ENCODE results near the gene RIC3. TPM values are rescaled to one million over a fixed set of nuclear protein-coding genes. Genes with fewer than 3 reads are reported as not detected.

RIC3 gene
- total RNA-seq, 2 donors from 2014 or later, result 1.4 to 3.3 TPM

GRCh38 chr11:8110396-8110795, 58.4 kb downstream of the RIC3 start:
- peak; percentile 30 for ATAC-seq
- intact Hi-C loops (cut with DNase I, micrococcal nuclease), result no loop called here
- no peak for DNase-seq

GRCh38 chr11:8109675-8110074, 59.1 kb downstream of the RIC3 start:
- intact Hi-C loops (cut with DNase I, micrococcal nuclease), result no loop called here
- DNase-seq (no peak), ATAC-seq (no peak)

GRCh38 chr11:8108421-8108820, 60.4 kb downstream of the RIC3 start:
- DNase-seq (no peak), ATAC-seq (no peak)

GRCh38 chr11:8107642-8108041, 61.2 kb downstream of the RIC3 start:
- DNase-seq (no peak), ATAC-seq (no peak)
- intact Hi-C loops (cut with DNase I, micrococcal nuclease), result no loop called here

More at GRCh38 chr11:8108421-8108820, 60.4 kb downstream of the RIC3 start:
- intact Hi-C loops (cut with DNase I, micrococcal nuclease), result no loop called here

GRCh38 chr11:8106679-8107078, 62.1 kb downstream of the RIC3 start:
- no peak for ATAC-seq
- no peak for DNase-seq
- intact Hi-C loops (cut with DNase I, micrococcal nuclease), result no loop called here

- ATAC-seq, result no peak
- DNase-seq, result no peak
- intact Hi-C loops (cut with DNase I, micrococcal nuclease), result no loop called here
Observed at GRCh38 chr11:8105666-8106065, 63.2 kb downstream of the RIC3 start.

- no peak for ATAC-seq
- DNase-seq, result no peak
- intact Hi-C loops (cut with DNase I, micrococcal nuclease), result no loop called here
Observed at GRCh38 chr11:8105133-8105532, 63.7 kb downstream of the RIC3 start.

- ATAC-seq, result no peak
- intact Hi-C loops (cut with DNase I, micrococcal nuclease), result no loop called here
Observed at GRCh38 chr11:8103909-8104308, 64.9 kb downstream of the RIC3 start.

GRCh38 chr11:8102965-8103364, 65.9 kb downstream of the RIC3 start:
- no peak for DNase-seq
- intact Hi-C loops (cut with DNase I, micrococcal nuclease), result no loop called here
- no peak for ATAC-seq

More at GRCh38 chr11:8103909-8104308, 64.9 kb downstream of the RIC3 start:
- DNase-seq, result no peak

GRCh38 chr11:8102296-8102915, 66.4 kb downstream of the RIC3 start:
- DNase-seq (no peak), ATAC-seq (no peak)
- intact Hi-C loops (cut with DNase I, micrococcal nuclease), result no loop called here

- intact Hi-C loops (cut with DNase I, micrococcal nuclease), result no loop called here
- ATAC-seq (no peak), DNase-seq (no peak)
Observed at GRCh38 chr11:8101421-8101820, 67.4 kb downstream of the RIC3 start.

- DNase-seq, result no peak
- intact Hi-C loops (cut with DNase I, micrococcal nuclease), result no loop called here
- ATAC-seq, result no peak
Observed at GRCh38 chr11:8100605-8101004, 68.2 kb downstream of the RIC3 start.

GRCh38 chr11:8100158-8100557, 68.7 kb downstream of the RIC3 start:
- intact Hi-C loops (cut with DNase I, micrococcal nuclease), result no loop called here
- no peak for DNase-seq
- ATAC-seq, result no peak

GRCh38 chr11:8099291-8099899, 69.4 kb downstream of the RIC3 start:
- ATAC-seq (peak; percentile 80), DNase-seq (peak in 1 of 2 donors; percentile 83)
- intact Hi-C loops (cut with DNase I, micrococcal nuclease), result loop anchor here in 1 of 2 donors (5.0 to 10.0 kb wide), 2 partner anchors 65 to 92 kb away; no protein-coding TSS in a partner anchor

GRCh38 chr11:8098879-8099278, 69.9 kb downstream of the RIC3 start:
- DNase-seq (no peak), ATAC-seq (no peak)
- intact Hi-C loops (cut with DNase I, micrococcal nuclease), result loop anchor here in 1 of 2 donors (5.0 to 10.0 kb wide), 2 partner anchors 64 to 92 kb away; no protein-coding TSS in a partner anchor

- intact Hi-C loops (cut with DNase I, micrococcal nuclease), result loop anchor here in 1 of 2 donors (5.0 to 10.0 kb wide), 2 partner anchors 64 to 91 kb away; no protein-coding TSS in a partner anchor
- no peak for DNase-seq
- no peak for ATAC-seq
Observed at GRCh38 chr11:8098361-8098760, 70.5 kb downstream of the RIC3 start.

GRCh38 chr11:8097926-8098325, 70.9 kb downstream of the RIC3 start:
- intact Hi-C loops (cut with DNase I, micrococcal nuclease), result loop anchor here in 1 of 2 donors (5.0 to 10.0 kb wide), 2 partner anchors 63 to 91 kb away; no protein-coding TSS in a partner anchor
- no peak for DNase-seq
- no peak for ATAC-seq

GRCh38 chr11:8097468-8097867, 71.4 kb downstream of the RIC3 start:
- DNase-seq (no peak), ATAC-seq (no peak)
- intact Hi-C loops (cut with DNase I, micrococcal nuclease), result loop anchor here in 1 of 2 donors (5.0 to 10.0 kb wide), 2 partner anchors 63 to 90 kb away; no protein-coding TSS in a partner anchor

- no peak for ATAC-seq
- DNase-seq, result no peak
- intact Hi-C loops (cut with DNase I, micrococcal nuclease), result loop anchor here in 1 of 2 donors (5.0 to 10.0 kb wide), 2 partner anchors 62 to 90 kb away; no protein-coding TSS in a partner anchor
Observed at GRCh38 chr11:8097062-8097461, 71.8 kb downstream of the RIC3 start.

- no peak for DNase-seq
- intact Hi-C loops (cut with DNase I, micrococcal nuclease), result loop anchor here in 1 of 2 donors (5.0 to 10.0 kb wide), 2 partner anchors 62 to 89 kb away; no protein-coding TSS in a partner anchor
- ATAC-seq, result no peak
Observed at GRCh38 chr11:8096575-8096974, 72.2 kb downstream of the RIC3 start.
